ENCODE results near the gene APBA1. TPM values are rescaled to one million over a fixed set of nuclear protein-coding genes. Genes with fewer than 3 reads are reported as not detected.

Gene APBA1
- total and polyA plus RNA-seq, 4 experiments from 2014 or later, result 0.83 to 2.0 (median 0.90) TPM; not detected in 1

GRCh38 chr9:69532396-69532795 is 139.8 kb downstream of the APBA1 start:
- no peaks in the 10 kb centered on the region for H3K36me3 ChIP-seq (ENCODE audit: insufficient read depth, low read length)
- H3K4me3 Mint-ChIP-seq, result no peak overlapping the region
- no peak overlapping the region for H3K4me3 ChIP-seq (ENCODE audit: low read length in 2 of 2)
- no peaks in the 10 kb centered on the region for H3K4me1 Mint-ChIP-seq
- H3K9me3 ChIP-seq (ENCODE audit: control insufficient read depth in 1 of 2, low read length in 2 of 2), result no peaks in the 10 kb centered on the region
- no peaks in the 10 kb centered on the region for H3K27me3 Mint-ChIP-seq
- no peak overlapping the region for H3K27ac ChIP-seq (ENCODE audit: low read depth, low read length)
- peaks cover 0 to 3% of the 10 kb centered on the region in 2 donors for H3K36me3 Mint-ChIP-seq
- no peaks in the 10 kb centered on the region for H3K4me1 ChIP-seq (ENCODE audit: insufficient read depth, low read length)
- H3K27me3 ChIP-seq (ENCODE audit: insufficient read depth, low read length), result no peaks in the 10 kb centered on the region
- intact Hi-C loops (cut with micrococcal nuclease), result no loop called here
- no peak for DNase-seq
- H3K9me3 Mint-ChIP-seq, result peaks cover 0 to 3% (median 0%) of the 10 kb centered on the region in 8 donors
- POLR2A ChIA-PET (ENCODE audit: partially characterized antibody), result no interaction called here
- no peak overlapping the region for H3K27ac Mint-ChIP-seq
- CTCF ChIA-PET (ENCODE audit: partially characterized antibody), result no interaction called here

DNA sequence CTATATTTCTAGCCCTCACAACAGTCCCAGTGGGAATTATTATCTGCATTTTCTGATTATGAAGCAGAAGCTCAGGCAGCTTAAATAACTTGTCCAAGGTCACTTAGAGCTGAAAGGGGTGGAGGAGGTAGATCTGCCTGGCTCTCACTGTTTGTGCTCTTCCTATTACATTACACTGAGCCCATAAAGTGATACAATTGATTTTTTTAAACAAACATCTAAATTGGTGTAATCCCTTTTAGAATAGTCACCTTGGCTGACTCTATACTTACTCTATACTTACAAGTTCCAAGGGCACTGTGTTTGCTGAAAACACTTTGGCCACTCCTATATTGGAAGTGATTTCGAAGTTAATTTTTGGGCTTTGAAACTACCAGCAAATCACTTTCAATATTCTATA is 144.7 kb downstream of the APBA1 start:
- Histone ChIP-seq H3K4me1 (ENCODE audit: insufficient read depth, low read length) (no peaks in the 10 kb centered on the region), H3K27me3 (ENCODE audit: insufficient read depth, low read length) (no peaks in the 10 kb centered on the region), H3K9me3 (ENCODE audit: control insufficient read depth in 1 of 2, low read length in 2 of 2) (no peaks in the 10 kb centered on the region), H3K27ac (ENCODE audit: low read depth, low read length) (no peak overlapping the region), H3K4me3 (ENCODE audit: low read length in 2 of 2) (no peak overlapping the region), H3K36me3 (ENCODE audit: insufficient read depth, low read length) (no peaks in the 10 kb centered on the region)
- DNase-seq, result no peak
- peaks cover 0 to 3% of the 10 kb centered on the region in 2 donors for H3K36me3 Mint-ChIP-seq
- no peak overlapping the region for H3K27ac Mint-ChIP-seq
- peaks cover 3% of the 10 kb centered on the region in 2 donors for H3K27me3 Mint-ChIP-seq
- H3K4me3 Mint-ChIP-seq, result no peak overlapping the region
- peaks cover 5 to 20% (median 10%) of the 10 kb centered on the region in 8 donors for H3K9me3 Mint-ChIP-seq
- CTCF ChIA-PET (ENCODE audit: partially characterized antibody), result no interaction called here
- intact Hi-C loops (cut with micrococcal nuclease), result no loop called here
- no peaks in the 10 kb centered on the region for H3K4me1 Mint-ChIP-seq
- POLR2A ChIA-PET (ENCODE audit: partially characterized antibody), result no interaction called here

- no peaks in the 10 kb centered on the region for H3K9me3 ChIP-seq (ENCODE audit: control insufficient read depth in 1 of 2, low read length in 2 of 2)
- no peak overlapping the region for H3K27ac Mint-ChIP-seq
- H3K27ac ChIP-seq (ENCODE audit: low read depth, low read length), result no peak overlapping the region
- no peaks in the 10 kb centered on the region for H3K27me3 ChIP-seq (ENCODE audit: insufficient read depth, low read length)
- no peak overlapping the region for H3K4me3 ChIP-seq (ENCODE audit: low read length in 2 of 2)
- no peaks in the 10 kb centered on the region for H3K36me3 ChIP-seq (ENCODE audit: insufficient read depth, low read length)
- peaks cover 3% of the 10 kb centered on the region in 2 donors for H3K27me3 Mint-ChIP-seq
- no peaks in the 10 kb centered on the region for H3K4me1 Mint-ChIP-seq
- H3K4me3 Mint-ChIP-seq, result no peak overlapping the region
- peaks cover 0 to 3% of the 10 kb centered on the region in 2 donors for H3K36me3 Mint-ChIP-seq
- H3K4me1 ChIP-seq (ENCODE audit: insufficient read depth, low read length), result no peaks in the 10 kb centered on the region
- DNase-seq, result no peak
- intact Hi-C loops (cut with micrococcal nuclease), result no loop called here
- ChIA-PET POLR2A (ENCODE audit: partially characterized antibody) (no interaction called here), CTCF (ENCODE audit: partially characterized antibody) (no interaction called here)
- H3K9me3 Mint-ChIP-seq, result peaks cover 5 to 20% (median 10%) of the 10 kb centered on the region in 8 donors
These were observed 145.5 kb downstream of the APBA1 start for GRCh38 chr9:69526699-69527098.

DNA sequence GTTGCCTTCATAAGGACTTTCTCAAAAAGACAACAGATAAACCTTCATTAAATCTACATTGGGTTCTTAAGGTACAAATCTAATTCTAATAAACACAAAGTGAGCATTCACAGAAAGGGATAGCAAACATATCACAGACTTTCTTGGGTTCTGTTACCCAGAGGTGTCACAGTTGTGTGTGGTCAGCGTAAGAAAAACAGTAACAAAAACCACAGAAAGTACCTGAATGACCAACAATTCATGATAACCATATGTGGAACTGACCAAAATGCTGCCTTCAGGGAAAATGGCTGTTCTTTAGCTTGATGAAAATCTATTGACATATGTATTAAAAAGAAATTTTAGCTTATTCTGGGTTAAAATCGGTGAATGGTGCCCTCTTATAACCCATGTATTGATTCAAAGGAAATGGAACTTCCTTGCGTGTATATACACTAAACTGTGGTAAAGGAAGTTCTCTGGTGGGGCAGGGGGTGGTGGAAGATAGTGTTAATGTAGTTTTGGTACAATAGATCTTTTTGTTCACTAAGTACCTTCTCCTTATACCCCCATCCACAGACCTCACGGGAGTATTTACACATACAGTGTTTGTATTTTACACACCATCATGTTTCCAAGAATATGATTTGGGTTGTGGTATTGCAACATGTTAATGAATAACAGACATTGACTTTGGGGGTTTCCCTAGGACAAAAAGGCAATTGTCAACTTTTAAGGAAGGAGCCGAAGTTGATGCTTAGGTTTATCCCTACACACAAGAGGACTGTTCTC is 152.5 kb downstream of the APBA1 start:
- POLR2A ChIA-PET (ENCODE audit: partially characterized antibody), result no interaction called here
- Mint-ChIP-seq H3K27ac (no peak overlapping the region), H3K4me3 (no peak overlapping the region), H3K36me3 (peaks cover 0 to 5% of the 10 kb centered on the region in 2 donors), H3K9me3 (peaks cover 3 to 21% (median 9%) of the 10 kb centered on the region in 8 donors), H3K4me1 (no peaks in the 10 kb centered on the region), H3K27me3 (peaks cover 2 to 6% of the 10 kb centered on the region in 2 donors)
- Histone ChIP-seq H3K4me3 (ENCODE audit: low read length in 2 of 2) (no peak overlapping the region), H3K27ac (ENCODE audit: low read depth, low read length) (no peak overlapping the region), H3K9me3 (ENCODE audit: control insufficient read depth in 1 of 2, low read length in 2 of 2) (no peaks in the 10 kb centered on the region), H3K27me3 (ENCODE audit: insufficient read depth, low read length) (no peaks in the 10 kb centered on the region), H3K36me3 (ENCODE audit: insufficient read depth, low read length) (no peaks in the 10 kb centered on the region), H3K4me1 (ENCODE audit: insufficient read depth, low read length) (no peaks in the 10 kb centered on the region)
- no peak for DNase-seq
- intact Hi-C loops (cut with micrococcal nuclease), result no loop called here
- CTCF ChIA-PET (ENCODE audit: partially characterized antibody), result no interaction called here

- peaks cover 0 to 5% of the 10 kb centered on the region in 2 donors for H3K36me3 Mint-ChIP-seq
- peaks cover 0 to 16% (median 5%) of the 10 kb centered on the region in 8 donors for H3K9me3 Mint-ChIP-seq
- ChIA-PET CTCF (ENCODE audit: partially characterized antibody) (no interaction called here), POLR2A (ENCODE audit: partially characterized antibody) (no interaction called here)
- intact Hi-C loops (cut with micrococcal nuclease), result no loop called here
- peaks cover 0 to 4% of the 10 kb centered on the region in 2 donors for H3K27me3 Mint-ChIP-seq
- Histone ChIP-seq H3K4me3 (ENCODE audit: low read length in 2 of 2) (no peak overlapping the region), H3K9me3 (ENCODE audit: control insufficient read depth in 1 of 2, low read length in 2 of 2) (no peaks in the 10 kb centered on the region), H3K36me3 (ENCODE audit: insufficient read depth, low read length) (no peaks in the 10 kb centered on the region), H3K27me3 (ENCODE audit: insufficient read depth, low read length) (no peaks in the 10 kb centered on the region), H3K4me1 (ENCODE audit: insufficient read depth, low read length) (no peaks in the 10 kb centered on the region), H3K27ac (ENCODE audit: low read depth, low read length) (no peak overlapping the region)
- DNase-seq, result no peak
- H3K4me1 Mint-ChIP-seq, result peaks cover 0 to 4% (median 0%) of the 10 kb centered on the region in 4 donors
- H3K27ac Mint-ChIP-seq, result no peak overlapping the region
- no peak overlapping the region for H3K4me3 Mint-ChIP-seq
These were observed 155.5 kb downstream of the APBA1 start for GRCh38 chr9:69516353-69517322.

DNA sequence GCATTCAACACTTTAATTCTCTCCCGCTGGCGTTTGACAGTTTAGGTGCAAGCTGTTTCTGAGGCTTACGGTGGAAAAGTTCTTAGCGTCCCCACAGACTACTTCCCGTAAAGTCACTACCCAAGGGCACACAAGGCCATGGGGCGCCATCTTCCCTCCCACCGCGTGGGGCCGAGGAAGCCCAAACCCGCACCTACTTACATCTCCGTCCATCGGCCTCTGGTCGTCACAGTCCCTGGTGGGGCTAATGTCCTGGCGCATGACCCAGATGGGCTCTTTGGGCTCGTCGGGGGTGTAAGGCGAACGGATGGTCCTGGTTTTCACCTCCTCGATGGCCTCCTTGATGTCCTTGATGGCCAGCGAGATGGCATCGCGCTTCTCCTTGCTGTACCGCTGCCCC is 156.4 kb downstream of the APBA1 start:
- Mint-ChIP-seq H3K27me3 (peaks cover 0 to 3% of the 10 kb centered on the region in 2 donors), H3K36me3 (peaks cover 0 to 5% of the 10 kb centered on the region in 2 donors), H3K27ac (no peak overlapping the region), H3K4me3 (no peak overlapping the region), H3K9me3 (peaks cover 0 to 16% (median 5%) of the 10 kb centered on the region in 8 donors), H3K4me1 (peaks cover 0 to 4% (median 0%) of the 10 kb centered on the region in 4 donors)
- no peaks in the 10 kb centered on the region for H3K9me3 ChIP-seq (ENCODE audit: control insufficient read depth in 1 of 2, low read length in 2 of 2)
- intact Hi-C loops (cut with micrococcal nuclease), result no loop called here
- H3K36me3 ChIP-seq (ENCODE audit: insufficient read depth, low read length), result no peaks in the 10 kb centered on the region
- CTCF ChIA-PET (ENCODE audit: partially characterized antibody), result no interaction called here
- H3K27ac ChIP-seq (ENCODE audit: low read depth, low read length), result no peak overlapping the region
- no peaks in the 10 kb centered on the region for H3K27me3 ChIP-seq (ENCODE audit: insufficient read depth, low read length)
- POLR2A ChIA-PET (ENCODE audit: partially characterized antibody), result no interaction called here
- no peak overlapping the region for H3K4me3 ChIP-seq (ENCODE audit: low read length in 2 of 2)
- H3K4me1 ChIP-seq (ENCODE audit: insufficient read depth, low read length), result no peaks in the 10 kb centered on the region
- no peak for DNase-seq

DNA sequence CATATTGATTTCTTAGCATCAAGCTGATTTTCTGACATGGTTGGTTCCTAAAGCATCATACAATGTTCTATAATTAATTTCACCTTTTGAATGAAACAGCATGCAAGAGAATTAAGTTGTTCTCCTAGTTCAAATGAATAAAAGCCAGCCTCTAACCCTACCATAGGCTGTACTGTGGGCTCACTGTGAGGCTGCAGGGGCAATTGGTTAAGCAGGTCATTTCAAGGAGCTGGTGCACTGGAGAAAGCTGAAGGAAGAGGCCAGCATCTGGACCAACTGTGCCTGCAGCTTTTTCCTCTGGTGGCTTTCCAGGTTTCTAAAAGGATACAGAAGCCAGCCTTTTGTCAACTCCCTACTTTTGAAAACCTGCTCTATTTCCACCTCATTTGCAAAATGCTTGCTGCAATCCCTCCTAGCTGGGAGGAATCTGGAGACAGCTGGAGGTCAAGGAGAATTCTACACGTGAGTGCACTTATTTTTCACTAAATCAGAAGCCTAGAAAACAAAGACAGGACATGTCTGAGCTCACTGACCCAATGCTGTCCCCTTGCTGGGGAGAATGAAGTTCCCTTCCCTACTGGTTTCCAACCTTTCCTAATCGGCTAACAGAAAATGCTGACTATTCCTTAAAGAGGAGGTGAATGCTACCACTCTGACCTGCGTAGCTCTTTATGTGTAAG is 158.9 kb downstream of the APBA1 start:
- Histone ChIP-seq H3K9me3 (ENCODE audit: control insufficient read depth in 1 of 2, low read length in 2 of 2) (no peaks in the 10 kb centered on the region), H3K27ac (ENCODE audit: low read depth, low read length) (no peak overlapping the region), H3K27me3 (ENCODE audit: insufficient read depth, low read length) (no peaks in the 10 kb centered on the region), H3K36me3 (ENCODE audit: insufficient read depth, low read length) (no peaks in the 10 kb centered on the region), H3K4me3 (ENCODE audit: low read length in 2 of 2) (no peak overlapping the region), H3K4me1 (ENCODE audit: insufficient read depth, low read length) (no peaks in the 10 kb centered on the region)
- H3K4me3 Mint-ChIP-seq, result no peak overlapping the region
- no peak overlapping the region for H3K27ac Mint-ChIP-seq
- H3K9me3 Mint-ChIP-seq, result peaks cover 0 to 6% (median 4%) of the 10 kb centered on the region in 8 donors
- intact Hi-C loops (cut with micrococcal nuclease), result no loop called here
- peaks cover 0 to 4% (median 0%) of the 10 kb centered on the region in 4 donors for H3K4me1 Mint-ChIP-seq
- DNase-seq, result no peak
- H3K36me3 Mint-ChIP-seq, result peaks cover 0 to 5% of the 10 kb centered on the region in 2 donors
- ChIA-PET POLR2A (ENCODE audit: partially characterized antibody) (no interaction called here), CTCF (ENCODE audit: partially characterized antibody) (no interaction called here)
- H3K27me3 Mint-ChIP-seq, result no peaks in the 10 kb centered on the region
